ENCODE data around the gene ASPHD2.

ASPHD2 gene

DNA sequence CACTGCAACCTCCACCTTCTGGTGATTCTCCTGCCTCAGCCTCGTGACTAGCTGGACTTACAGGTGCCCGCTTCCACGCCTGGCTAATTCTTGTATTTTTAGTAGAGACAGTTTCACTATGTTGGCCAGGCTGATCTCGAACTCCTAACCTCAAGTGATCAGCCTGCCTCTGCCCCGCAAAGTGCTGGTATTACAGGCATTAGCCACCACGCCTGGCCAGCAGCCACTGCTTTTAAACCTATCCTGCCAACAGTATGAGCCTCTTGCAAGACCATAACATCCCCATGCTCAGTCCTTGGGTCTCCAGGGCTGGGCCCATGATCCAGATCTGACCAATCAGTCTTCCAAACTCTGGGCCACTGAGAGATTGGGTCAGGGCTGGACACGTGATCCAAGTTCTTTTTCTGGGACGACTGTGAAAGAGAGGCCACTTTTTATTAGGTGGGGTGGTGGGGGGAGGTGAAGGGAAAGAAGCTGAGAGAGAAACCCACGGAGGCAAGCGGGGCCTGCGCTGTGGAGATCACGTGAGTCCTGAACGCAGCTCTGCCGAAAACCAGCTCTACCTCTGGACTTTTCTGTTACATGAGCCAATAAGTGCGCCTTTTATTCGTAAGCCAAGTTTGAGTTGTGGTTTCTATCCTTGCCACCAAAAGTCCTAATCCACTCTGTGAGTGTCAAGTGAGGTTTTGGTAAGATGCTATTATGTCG, 17.9 kb downstream of the ASPHD2 start:
- Mint-ChIP-seq H3K27me3 (ENCODE audit: low read depth) (no peaks in the 10 kb centered on the region), H3K36me3 (ENCODE audit: low read depth) (peaks cover 15% of the 10 kb centered on the region), H3K4me1 (no peaks in the 10 kb centered on the region), H3K4me3 (no peak overlapping the region), H3K9me3 (no peaks in the 10 kb centered on the region), H3K27ac (no peak overlapping the region)
- TF ChIP-seq, protein P1, sequence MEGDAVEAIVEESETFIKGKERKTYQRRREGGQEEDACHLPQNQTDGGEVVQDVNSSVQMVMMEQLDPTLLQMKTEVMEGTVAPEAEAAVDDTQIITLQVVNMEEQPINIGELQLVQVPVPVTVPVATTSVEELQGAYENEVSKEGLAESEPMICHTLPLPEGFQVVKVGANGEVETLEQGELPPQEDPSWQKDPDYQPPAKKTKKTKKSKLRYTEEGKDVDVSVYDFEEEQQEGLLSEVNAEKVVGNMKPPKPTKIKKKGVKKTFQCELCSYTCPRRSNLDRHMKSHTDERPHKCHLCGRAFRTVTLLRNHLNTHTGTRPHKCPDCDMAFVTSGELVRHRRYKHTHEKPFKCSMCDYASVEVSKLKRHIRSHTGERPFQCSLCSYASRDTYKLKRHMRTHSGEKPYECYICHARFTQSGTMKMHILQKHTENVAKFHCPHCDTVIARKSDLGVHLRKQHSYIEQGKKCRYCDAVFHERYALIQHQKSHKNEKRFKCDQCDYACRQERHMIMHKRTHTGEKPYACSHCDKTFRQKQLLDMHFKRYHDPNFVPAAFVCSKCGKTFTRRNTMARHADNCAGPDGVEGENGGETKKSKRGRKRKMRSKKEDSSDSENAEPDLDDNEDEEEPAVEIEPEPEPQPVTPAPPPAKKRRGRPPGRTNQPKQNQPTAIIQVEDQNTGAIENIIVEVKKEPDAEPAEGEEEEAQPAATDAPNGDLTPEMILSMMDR (IDR thresholded peaks at IDR 0.05; ENCODE audit: unreplicated experiment in 3 of 3): no peak

DNA sequence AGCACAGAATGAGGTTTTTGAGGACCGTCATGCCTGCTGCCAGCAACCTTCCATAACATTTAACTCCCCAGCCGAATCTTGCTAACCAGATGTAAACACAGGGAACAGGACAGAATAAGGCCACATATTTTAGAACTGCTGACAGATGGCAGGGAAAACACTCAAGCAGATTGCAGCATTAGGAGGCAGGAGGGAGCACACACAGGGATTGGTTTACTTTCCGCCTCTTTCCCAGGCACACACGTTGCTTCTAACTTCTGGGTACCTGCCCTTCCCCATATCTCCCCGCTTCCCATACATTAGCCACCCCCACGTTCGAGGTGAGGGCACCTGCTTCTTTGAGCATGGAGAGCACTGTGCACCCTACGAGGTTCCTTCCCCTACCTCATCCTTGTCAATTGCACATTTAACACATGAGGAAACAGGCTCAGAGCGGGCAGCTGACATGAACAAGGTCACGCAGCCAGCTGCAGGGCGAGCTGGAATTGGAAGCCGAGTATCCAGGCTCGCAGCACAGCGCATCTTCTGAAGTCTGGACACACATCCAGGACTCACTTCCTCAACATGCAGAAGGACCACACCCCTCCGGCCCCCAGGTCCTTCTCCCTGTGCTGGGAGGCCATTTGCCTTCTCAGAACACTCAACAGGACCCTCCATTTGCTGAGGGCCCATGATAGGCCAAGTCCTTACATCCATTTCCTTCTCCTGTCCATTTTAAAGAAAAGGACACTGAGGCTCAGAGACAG, 18.7 kb downstream of the ASPHD2 start:
- no peak overlapping the region for H3K4me3 Mint-ChIP-seq
- H3K27ac Mint-ChIP-seq: no peak overlapping the region
- H3K27me3 Mint-ChIP-seq (ENCODE audit: low read depth): no peaks in the 10 kb centered on the region
- peaks cover 23% of the 10 kb centered on the region for H3K36me3 Mint-ChIP-seq (ENCODE audit: low read depth)
- TF ChIP-seq, protein P1 (IDR thresholded peaks at IDR 0.05; ENCODE audit: unreplicated experiment in 3 of 3): no peak
- no peaks in the 10 kb centered on the region for H3K9me3 Mint-ChIP-seq
- no peaks in the 10 kb centered on the region for H3K4me1 Mint-ChIP-seq

DNA sequence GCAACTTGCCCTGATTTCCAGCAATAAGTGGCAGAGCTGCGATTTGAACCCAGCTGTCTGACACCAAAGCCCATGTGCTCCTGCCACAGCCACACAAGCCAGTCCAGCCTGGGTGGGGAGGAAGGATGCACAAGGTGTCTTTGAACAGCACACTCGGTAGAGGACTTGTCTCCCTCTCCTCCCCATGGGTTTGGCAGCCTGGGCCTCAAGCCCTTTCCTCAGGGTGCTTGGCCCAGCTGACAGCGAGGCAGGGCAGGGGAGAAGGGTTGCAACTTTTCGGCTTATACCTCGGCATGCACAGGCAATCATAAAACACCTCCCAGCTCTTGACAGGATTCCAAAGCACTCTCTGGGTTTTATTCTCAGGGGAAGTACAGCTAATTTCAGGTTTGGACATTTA, 19.3 kb downstream of the ASPHD2 start:
- TF ChIP-seq, protein P1 (IDR thresholded peaks at IDR 0.05; ENCODE audit: unreplicated experiment in 3 of 3): no peak
- Mint-ChIP-seq H3K9me3 (no peaks in the 10 kb centered on the region), H3K4me1 (no peaks in the 10 kb centered on the region), H3K27me3 (ENCODE audit: low read depth) (no peaks in the 10 kb centered on the region), H3K27ac (no peak overlapping the region), H3K36me3 (ENCODE audit: low read depth) (peaks cover 27% of the 10 kb centered on the region), H3K4me3 (no peak overlapping the region)

DNA sequence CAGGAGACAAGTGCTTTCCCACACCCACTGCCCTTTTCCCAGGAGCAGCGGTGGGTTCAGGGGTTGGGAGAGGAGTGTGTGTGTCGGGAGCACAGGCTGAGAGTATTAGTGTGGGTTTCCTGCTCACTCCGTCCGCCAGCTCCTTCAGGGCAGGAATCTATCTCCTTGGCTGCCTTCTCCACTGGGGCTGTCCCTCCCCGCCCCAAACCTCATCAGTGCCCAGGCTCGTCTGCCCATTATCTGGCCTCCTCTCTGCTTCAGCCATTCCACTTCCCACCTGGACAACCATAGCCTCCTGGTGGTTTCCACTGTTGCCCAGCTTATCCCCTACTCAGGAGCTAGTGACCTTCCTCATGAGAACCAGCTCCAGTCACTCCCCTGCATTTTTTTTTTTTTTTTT, 19.9 kb downstream of the ASPHD2 start:
- H3K27ac Mint-ChIP-seq: no peak overlapping the region
- no peak overlapping the region for H3K4me3 Mint-ChIP-seq
- H3K36me3 Mint-ChIP-seq (ENCODE audit: low read depth): peaks cover 31% of the 10 kb centered on the region
- TF ChIP-seq, protein P1 (IDR thresholded peaks at IDR 0.05; ENCODE audit: unreplicated experiment in 3 of 3): no peak
- no peaks in the 10 kb centered on the region for H3K4me1 Mint-ChIP-seq
- H3K9me3 Mint-ChIP-seq: no peaks in the 10 kb centered on the region
- H3K27me3 Mint-ChIP-seq (ENCODE audit: low read depth): no peaks in the 10 kb centered on the region

DNA sequence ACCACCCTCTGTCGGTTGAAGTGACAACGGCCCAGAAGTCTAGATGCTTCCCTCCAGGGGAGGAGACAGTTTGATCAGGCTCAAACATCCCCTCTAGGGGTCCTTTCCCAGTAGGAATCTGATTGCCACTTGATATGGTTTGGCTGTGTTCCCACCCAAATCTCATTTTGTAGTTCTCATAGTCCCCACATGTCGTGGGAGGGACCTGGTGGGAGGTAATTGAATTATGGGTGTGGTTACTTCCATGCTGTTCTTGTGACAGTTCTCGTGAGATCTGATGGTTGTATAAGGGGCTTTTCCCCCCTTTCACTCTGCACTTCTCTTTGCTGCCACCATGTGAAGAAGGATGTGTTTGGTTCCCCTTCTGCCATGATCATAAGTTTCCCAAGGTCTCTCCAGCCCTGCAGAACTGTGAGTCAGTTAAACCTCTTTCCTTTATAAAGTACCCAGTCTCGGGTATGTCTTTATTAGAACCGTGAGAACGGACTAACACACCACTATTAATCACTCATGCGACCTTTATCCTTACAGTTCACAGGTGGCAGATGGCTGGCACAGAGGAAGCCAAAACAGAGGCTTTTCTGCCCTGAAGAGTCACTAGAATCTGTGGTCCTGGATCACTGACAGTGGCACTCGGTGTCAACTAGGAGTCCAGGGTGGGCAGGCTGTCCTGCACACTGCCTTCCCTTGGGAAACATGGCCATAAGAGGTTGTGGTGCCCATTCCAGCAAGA, 21.6 kb downstream of the ASPHD2 start:
- Mint-ChIP-seq H3K36me3 (ENCODE audit: low read depth) (peaks cover 36% of the 10 kb centered on the region), H3K4me3 (no peak overlapping the region), H3K27ac (no peak overlapping the region), H3K9me3 (no peaks in the 10 kb centered on the region), H3K4me1 (no peaks in the 10 kb centered on the region), H3K27me3 (ENCODE audit: low read depth) (no peaks in the 10 kb centered on the region)
- TF ChIP-seq, protein P1 (IDR thresholded peaks at IDR 0.05; ENCODE audit: unreplicated experiment in 3 of 3): no peak

All from nephron (organoid).